Stimulated activated CD8-positive, alpha-beta memory T cell treated with anti-CD3 and anti-CD28 coated beads, Interleukin-12 subunit alpha, Interleukin-12 subunit beta, amount 100 ng/mL, for 24 hours (primary cell): ENCODE results near the gene KLHL18.
"Not testable (repeated sequence)": the region's sequence is repeated elsewhere in the genome, so short reads cannot be mapped to it uniquely, and the experiment has no call there.

Experiments used
- DNase-seq: peaks from one replicate; pipeline ENCODE4 v3.0.0-alpha.2; 2020; ENCODE audit errors: extremely low read depth

The KLHL18 gene

DNA sequence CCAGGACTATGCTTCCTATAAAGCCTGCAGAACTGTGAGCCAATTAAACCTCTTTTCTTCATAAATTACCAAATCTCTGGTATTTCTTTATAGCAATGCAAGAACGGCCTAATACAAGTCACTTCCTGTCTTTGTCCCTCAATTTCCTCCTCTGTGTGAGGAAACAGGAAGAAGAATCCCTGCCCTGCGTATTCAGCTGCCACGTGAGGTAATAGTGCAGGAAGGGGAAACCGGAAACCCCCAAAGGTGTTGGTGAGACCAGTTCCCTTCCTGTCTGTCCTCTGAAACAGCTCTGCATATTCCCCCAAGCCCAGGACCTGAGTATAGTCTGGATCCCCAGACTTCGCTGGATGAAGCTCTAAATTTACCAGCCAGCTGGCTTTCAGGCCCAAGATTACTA is 80.0 kb downstream of the KLHL18 start:
- no peak for DNase-seq

DNA sequence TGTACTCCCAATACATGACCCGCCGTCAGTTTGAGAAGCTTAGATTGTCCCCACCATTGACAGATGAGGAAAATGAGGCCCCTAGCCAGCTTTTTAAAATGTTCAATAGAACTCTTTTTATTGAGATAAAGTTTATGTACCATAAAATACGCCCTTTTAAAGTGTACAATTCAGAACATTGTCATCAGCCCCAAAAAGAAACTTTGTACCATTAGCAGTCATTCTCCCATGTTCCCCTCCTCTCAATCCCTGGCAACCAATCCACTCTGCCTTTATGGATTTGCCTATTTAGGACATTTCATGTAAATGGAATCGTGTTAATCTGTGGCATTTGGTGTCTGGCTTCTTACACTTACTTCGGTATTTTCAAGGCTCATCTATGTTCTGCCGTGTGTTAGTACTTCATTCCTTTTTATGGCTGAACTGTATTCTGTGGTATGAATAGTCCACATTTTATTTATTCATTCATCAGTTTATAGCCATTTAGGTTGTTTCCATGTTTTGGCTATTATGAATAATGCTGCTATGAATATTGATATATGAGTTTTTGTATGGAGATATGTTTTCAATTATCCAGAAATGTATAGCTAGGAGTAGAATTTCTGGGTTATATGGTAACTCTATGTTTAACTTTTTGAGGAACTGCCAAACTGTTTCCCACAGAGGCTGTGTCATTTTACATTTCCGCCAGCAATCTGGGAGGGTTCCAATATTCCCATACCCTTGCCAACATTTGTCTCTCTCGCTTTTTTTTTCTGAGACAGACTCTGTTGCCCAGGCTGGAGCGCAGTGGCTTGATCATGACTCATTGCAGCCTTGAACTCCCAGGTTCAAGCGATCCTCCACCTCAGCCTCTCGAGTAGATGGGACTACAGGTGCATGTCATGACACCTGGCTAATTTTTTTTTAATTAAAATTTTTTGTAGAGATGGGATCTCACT is 82.7 kb downstream of the KLHL18 start:
- DNase-seq = no peak

DNA sequence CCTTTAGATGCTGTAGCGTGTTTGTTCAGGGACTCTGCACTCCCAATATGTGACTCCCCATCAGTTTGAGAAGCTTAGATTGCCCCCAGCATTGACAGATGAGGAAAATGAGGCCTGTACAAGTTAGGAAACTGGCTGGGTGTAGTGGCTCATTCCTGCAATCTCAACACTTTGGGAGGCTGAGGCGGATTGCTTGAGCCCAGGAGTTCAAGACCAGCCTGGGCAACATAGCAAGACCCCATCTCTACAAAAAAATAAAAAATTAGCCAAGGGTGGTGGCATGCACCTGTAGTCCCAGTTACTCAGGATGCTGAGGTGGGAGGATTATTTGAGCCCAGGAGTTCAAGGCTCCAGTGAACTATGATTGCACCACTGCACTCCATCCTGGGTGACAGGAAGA is 84.1 kb downstream of the KLHL18 start:
- DNase-seq = no peak

DNA sequence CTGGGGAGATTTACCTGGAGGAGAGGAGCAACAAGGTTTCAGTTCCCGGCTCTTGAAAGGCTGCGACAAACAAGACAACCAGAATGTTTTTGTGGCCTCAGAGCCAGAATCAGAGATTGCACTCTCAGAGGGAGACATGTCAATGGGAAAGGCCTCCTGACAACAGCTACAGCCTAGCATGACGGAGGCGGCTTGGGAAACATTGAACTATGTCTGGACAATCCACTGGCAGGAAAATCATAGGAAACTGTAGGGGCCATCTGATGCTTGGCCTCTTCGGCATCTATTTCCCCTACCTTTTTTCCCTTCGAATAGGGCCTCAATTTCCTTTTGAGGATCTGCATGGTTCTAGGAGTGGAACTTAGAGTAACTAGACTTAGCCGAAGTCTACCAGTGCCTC is 84.9 kb downstream of the KLHL18 start:
- DNase-seq = no peak

DNA sequence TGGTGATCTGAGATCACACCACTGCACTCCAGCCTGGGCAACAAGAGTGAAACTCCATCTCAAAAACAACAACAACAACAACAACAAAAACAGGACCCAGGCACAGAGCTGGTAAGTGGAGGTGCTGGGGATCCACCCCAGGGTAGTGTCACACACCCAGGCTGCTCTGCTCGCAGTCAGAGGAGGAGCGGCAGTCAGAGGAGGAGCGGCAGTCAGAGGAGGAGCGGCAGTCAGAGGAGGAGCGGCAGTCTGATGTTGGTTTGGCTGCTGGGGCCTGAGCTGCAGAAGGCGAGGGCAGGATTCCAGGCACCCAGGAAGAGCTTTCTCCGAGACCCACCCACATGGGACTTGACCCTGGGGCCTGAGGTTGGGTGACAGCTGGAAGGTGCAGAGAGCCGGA is 87.3 kb downstream of the KLHL18 start:
- not testable (repeated sequence) for DNase-seq

DNA sequence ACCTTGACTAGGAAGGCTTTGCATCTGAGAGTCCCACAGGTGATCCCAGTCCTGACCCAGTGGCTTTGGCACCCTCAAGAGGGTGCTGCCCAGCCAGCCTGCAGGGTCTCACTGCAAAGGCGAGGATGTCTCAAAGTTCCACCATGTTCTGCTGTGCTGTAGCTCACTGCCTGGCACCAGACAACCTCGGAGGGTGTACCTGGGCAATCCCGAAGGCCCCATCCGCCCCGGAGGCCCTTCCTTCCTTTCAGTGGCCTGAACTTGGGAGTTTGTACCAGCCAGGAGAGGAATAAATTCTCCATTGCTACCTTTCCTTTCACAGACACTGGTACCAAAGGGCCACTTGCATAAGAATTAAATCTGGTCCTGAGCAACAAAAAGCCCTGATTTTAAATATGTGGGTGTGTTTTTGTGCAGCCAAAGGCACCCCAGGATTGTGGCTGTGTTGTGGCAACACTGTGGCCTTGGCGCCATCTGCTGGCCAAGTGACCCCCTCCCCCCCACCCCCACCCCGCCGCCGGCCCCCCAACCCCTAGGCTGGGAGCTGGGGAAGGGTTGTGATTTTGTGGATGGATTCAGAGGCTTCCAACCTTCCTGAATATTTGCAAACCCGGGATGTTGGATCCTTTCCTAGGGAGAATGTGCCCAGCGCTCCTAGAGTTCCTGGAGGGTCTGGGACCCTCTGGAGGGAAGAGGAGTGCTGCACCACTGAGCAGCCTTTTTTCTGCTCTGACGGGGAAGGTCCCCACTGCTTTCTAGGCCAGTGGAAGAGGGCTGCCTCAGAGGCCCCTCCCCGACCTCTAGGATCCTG is 88.3 kb downstream of the KLHL18 start:
- no peak for DNase-seq

DNA sequence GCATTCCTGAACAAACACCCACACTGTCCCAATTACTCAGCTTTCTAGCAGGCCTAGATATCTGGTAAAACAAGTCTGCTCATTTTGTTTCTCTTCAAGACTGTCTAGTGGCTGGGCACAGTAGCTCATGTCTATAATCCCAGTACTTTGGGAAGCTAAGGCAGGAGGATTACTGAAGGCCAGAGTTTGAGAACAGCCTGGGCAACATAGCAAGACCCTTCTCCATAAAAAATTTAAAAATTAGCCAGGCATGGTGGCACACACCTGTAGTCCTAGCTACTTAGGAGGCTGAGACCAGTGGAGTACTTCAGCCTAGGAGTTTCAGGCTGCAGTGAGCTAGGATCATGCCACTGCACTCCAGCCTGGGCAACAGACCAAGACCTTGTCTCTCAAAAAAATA is 91.8 kb downstream of the KLHL18 start:
- DNase-seq = no peak

DNA sequence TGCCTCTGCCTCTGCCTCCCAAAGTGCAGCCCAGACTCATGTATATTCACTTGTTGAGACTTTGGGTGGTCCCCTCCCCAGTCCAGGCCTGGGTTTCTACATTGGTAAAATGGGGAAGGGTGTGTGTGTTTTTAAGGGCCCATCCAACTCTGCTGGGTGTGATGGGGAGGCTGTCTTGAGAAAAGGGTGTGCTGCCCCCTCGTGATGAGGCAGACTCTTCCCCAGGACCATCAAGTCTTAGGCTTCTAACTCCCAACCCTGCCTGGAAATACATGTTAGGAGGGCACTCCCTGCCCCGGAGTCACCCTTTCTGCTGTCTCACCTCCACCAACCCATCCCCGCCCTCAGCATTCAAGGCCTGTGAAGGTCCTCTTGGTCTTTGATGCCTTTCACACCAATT is 93.6 kb downstream of the KLHL18 start:
- no peak for DNase-seq

DNA sequence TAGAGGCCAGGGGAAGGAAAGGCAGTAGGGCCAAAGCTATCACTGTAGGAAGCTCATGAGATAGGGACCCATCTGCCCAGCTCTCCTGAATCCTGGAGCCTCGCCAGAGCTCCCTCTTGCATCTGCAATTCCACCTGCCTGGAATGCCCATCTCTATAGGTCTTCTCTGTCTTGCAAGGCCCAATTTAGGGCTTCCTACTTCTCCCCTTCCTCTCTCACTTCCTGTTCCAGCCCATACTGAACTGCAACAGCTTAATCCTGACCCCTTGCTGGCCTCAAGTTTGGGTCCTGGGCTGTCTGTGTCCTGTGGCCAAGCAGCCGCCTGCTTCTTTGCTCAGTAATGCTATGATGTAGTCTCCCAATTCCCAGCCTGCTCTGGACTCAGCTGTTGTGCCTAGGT is 94.4 kb downstream of the KLHL18 start:
- DNase-seq = no peak

DNA sequence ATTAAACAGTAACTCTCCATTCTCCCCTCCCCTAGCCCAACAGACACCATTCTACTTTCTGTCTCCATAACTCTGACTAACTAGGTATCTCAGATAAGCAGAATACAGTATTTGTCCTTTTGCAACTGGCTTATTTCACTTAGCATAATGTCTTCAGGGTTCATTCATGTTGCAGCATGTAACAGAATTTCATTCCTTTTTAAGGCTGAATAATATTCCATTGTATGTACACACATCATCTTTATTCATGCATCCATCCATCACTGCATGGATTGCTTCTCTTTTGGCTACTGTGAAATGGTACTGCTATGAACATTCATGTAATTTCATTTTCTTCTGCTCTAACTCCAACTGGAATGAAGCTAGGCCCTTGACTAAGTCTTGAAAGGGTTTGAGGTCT is 96.1 kb downstream of the KLHL18 start:
- DNase-seq = no peak

DNA sequence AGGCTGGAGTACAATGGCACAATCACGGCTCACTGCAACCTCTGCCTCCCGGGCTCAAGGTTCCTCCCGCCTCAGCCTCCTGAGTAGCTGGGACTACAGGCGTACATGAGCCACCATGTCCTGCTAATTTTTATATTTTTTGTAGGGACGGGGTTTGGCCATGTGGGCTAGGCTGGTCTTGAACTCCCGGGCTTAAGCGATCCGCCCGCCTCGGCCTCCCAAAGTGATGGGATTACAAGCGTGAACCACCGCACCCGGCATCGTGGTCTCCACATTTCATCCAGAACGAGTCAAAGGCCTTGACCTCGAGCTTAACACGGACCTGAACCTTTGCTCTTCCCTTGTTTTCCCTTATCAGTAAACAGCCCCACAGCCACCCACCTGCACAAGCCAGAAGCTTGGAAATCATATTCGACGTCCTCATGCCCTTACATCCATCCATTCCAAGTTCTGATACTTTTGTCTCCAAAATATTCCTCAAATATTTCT is 96.7 kb downstream of the KLHL18 start:
- DNase-seq = no peak

DNA sequence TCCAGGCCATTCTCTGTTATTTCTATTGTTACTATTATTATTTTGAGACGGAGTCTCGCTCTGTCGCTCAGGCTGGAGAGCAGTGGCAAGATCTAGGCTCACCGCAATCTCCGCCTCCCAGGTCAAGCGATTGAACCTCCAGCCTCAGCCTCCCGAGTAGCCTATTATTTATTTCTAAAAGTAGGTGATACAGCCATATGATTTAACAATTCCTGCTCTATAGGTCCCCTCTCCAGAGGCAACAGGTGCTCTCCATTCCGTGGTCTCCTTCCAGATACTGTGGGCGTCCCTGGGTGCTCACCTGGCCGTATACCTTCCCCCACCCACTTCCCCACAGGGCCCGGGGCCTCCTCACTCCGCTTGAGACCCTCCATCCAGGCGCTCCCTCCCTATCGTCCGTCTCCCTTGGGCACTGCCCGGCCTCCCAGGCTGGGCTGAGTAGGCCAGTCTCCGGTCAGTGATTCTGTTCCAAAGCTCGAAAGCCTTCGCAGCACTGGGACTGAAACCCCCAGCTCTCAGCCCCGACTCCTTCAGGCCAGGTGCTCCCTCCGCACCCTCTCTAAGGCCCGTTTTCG is 97.4 kb downstream of the KLHL18 start:
- no peak for DNase-seq

DNA sequence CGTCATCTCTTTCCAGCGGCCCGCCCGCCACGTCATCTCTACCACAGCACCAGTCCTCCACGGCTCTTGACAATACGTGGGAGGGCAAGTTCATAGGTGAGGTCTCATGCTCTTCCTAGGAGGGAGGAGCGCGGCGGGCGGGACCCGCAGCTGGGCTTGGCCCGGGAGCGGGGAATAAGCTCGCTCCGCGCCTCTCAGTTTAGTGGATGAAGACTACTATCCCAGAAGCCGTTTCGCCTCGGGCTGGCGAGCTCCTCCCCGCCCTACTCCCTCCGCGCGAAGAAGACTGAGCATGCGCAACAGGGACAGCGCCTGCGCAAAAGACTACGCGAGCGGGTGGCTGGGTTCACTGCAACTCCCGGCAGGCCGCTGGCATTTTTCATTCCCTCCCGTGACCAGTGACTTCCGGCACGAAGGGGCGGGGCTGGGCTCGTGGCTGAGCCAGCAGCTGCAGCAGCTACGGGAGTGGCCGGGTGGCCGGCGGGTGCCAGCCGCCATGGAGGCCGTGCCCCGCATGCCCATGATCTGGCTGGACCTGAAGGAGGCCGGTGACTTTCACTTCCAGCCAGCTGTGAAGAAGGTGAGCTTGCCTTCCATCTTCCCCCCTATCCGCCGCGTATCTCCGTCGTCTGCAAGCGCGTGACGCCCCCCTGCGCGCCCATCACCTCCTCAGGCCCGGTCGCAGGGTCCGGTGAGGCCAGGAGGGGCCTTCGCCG is 98.0 kb downstream of the KLHL18 start, which contains the start of gene PTPN23:
Gene PTPN23 (plus strand): TSS at position 421 of the 716 bp plus-strand sequence. CDS start 76 bp downstream, at position 497.
- DNase-seq = peak; percentile 96

DNA sequence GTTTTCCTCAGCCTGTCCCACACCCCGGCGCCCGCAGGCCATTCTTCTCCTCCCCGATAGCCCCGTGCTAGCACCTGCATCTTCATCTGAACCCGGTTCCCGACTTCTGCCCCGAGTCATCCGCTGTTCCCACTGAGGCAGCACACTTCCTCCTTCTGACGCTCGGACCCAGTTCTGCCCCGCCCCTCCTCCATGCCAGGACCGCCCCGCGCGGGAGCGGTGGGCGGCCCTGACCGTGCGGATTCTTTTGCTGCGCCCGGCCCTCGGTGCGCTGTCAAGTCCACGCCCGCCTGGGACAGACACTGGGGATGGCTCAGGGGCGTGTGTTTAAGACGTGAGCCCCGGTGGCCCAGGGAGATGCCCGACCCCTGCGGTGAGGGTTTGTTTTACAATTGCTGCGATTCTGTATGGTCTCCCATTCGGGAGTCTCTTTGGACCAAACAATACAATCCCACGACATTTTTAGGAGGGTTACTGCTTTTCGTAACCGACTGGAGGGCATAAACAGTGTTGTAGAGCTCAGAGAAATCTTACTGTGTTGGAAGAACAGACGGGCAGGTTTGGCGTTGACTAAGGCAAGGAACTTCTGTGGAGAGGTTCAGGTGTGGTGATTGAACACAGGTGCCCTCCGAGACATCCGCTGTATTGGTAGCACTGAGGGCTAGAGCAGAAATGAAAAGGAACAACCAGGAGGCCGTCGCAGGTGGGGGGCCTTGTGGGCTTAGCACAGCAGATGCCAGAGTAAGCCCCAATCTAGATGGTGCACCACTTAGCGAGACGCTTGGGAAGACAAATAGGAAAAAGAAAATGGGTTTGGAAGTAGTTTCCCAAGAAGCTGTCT is 98.8 kb downstream of the KLHL18 start:
- DNase-seq = peak; percentile 58

DNA sequence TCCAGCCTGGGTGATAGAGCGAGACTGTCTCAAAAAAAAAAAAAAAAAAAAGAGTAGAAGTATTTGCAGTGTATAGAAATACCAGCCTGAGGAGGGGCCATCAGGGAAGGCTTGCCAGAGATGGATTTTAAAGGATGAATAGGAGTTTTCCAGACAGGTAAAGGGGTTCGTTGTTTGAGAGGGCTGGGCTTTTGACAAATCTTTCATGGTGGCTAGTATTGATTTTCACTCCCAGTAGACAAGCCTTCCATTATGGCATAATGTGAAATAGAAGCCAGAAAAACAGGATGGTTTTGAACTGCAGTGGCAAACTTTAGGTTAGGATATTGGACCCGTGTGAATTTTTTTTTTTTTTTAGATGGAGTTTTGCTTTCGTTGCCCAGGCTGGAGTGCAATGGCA is 101.7 kb downstream of the KLHL18 start:
- DNase-seq = no peak

DNA sequence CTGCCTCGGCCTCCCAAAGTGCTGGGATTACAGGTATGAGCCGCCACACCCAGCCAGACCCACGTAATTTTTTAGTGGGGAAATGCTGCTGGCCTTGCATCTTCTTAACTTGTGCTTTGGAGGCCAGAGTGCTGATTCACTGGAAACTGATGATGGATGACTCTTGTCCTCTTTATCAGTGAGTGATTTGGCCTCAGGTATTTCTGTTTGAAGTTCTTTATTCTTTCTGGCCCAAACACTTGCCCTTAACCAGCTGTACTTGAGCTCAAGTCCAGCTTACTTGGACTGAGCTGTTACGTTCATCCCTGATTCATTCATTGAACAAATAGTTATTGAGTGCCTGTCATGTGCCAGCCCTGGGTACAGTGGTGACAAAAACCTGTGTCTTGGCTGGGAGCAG is 102.3 kb downstream of the KLHL18 start:
- DNase-seq = no peak

DNA sequence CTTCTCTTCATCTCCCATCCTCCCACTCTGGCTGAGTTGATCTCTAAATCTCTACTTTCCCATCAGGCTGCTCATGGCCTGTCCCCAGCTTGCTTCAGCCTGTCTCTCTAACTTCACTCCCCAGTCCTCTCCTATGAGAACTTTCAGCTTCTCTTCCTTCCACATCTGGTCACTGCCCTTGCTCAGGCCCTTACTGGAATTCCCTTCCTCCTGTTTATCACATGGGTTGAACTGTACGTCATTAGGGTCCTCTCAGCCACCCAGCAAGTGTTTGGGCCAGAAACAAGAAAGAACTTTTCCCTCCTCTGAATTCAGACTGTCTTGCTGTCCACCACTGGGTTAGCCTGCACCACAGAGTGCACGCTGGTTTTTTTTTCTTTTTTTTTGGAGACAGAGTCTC is 103.1 kb downstream of the KLHL18 start:
- DNase-seq = no peak

DNA sequence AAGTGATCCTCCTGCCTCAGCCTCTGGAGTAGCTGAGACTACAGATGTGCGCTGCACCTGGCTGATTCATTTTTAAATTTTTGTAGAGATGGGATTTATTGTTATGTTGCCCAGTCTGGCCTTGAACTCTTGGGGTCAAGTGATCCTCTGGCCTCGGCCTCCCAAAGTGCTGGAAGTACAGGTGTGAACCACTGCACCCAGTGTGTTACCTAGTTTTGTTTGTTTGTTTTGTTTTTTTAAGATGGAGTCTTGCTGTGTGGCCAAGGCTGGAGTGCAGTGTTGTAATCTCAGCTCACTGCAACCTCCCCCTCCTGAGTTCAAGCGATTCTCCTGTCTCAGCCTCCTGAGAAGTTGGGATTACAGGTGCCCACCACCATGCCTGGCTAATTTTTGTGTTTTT is 110.2 kb downstream of the KLHL18 start:
- DNase-seq = no peak

DNA sequence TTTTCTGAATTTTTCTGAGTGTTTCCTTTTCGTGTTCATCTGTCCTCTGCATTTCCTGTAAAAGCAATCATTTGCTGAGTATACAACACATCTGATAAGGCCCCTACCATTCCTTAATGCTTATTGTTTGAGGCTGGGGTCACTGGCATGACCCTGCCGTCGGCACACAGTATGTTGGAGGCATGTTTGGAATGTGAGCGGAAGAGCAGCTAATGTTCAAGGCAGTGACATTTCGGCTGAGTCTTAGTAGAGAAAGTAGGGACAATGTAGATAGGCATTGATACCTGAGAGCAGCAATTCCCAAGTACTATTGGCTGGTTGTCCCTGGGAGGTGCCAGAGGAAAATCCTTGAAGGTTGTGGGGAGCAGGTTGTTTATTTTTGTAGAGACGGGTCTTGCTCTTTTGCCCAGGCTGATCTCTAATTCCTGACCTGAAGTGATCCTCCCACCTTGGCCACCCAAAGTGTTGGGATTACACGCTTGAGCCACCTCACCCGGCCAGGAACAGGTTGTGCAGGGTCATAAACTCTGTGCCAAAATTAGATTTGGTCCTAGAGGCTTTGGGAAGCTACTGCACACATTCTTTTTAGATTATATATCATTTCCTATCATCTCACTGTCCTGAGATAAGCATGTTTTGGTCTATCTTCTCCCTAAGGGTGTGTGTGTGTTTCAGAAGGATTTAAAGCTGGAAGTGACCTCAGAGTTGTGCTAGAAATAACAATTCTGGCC is 111.6 kb downstream of the KLHL18 start:
- no peak for DNase-seq

DNA sequence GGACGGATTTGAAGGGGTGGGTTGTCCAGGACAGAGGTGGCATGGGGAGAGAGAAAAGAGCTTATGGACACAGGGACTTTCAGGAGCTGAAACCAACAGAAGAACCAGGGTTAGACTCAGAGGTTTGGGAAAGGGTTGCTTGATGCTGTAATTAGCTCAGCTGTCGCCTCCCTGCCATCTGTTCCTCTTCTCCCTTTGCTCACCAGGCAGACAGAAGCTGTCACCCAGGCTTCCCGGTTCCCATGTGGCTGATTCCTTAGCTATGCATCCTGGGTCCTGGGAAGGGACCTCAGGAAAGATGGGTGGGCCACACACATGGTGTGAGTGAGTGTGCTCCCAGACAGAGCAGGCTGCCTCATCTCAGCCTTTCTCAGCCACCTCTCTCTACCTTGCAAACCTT is 112.1 kb downstream of the KLHL18 start:
- DNase-seq = no peak
